Activated CD4-positive, alpha-beta T cell treated with anti-CD3 and anti-CD28 coated beads, Interleukin-2, amount 50 U/mL, for 48 hours (primary cell): ENCODE measurements around the gene THSD4.
"Not testable (repeated sequence)": the region's sequence is repeated elsewhere in the genome, so short reads cannot be mapped to it uniquely, and the experiment has no call there.

Source experiments
- DNase-seq, 2 experiments: peaks; one replicate each; pipeline ENCODE4 v3.0.0-alpha.2; 2020

The THSD4 gene

GRCh38 chr15:71709808-71710418 is 594.6 kb downstream of the THSD4 start:
- DNase-seq = no peak

- no peak for DNase-seq
These were observed 596.9 kb downstream of the THSD4 start for GRCh38 chr15:71712182-71712581.

- DNase-seq = no peak
These were observed 598.0 kb downstream of the THSD4 start for GRCh38 chr15:71713191-71713809.

- DNase-seq = no peak
These were observed 600.6 kb downstream of the THSD4 start for GRCh38 chr15:71715914-71716313.

GRCh38 chr15:71716990-71717389 is 601.7 kb downstream of the THSD4 start:
- no peak for DNase-seq

- DNase-seq = no peak
These were observed 603.0 kb downstream of the THSD4 start for GRCh38 chr15:71718116-71718910.

GRCh38 chr15:71723344-71723743 is 608.1 kb downstream of the THSD4 start:
- no peak for DNase-seq

- not testable (repeated sequence) for DNase-seq
These were observed 610.1 kb downstream of the THSD4 start for GRCh38 chr15:71725207-71725955.

- no peak for DNase-seq
These were observed 613.6 kb downstream of the THSD4 start for GRCh38 chr15:71728881-71729280.

- no peak for DNase-seq
These were observed 614.0 kb downstream of the THSD4 start for GRCh38 chr15:71729319-71729718.

GRCh38 chr15:71730277-71731144 is 615.2 kb downstream of the THSD4 start:
- peak; percentile 20 to 24 for DNase-seq

GRCh38 chr15:71732636-71733035 is 617.4 kb downstream of the THSD4 start:
- DNase-seq = no peak

GRCh38 chr15:71733122-71733521 is 617.9 kb downstream of the THSD4 start:
- DNase-seq = no peak

- DNase-seq = no peak
These were observed 619.6 kb downstream of the THSD4 start for GRCh38 chr15:71734709-71735384.

- no peak for DNase-seq
These were observed 620.1 kb downstream of the THSD4 start for GRCh38 chr15:71735385-71735757.

GRCh38 chr15:71736286-71736947 is 621.1 kb downstream of the THSD4 start:
- no peak for DNase-seq

- no peak for DNase-seq
These were observed 622.5 kb downstream of the THSD4 start for GRCh38 chr15:71737761-71738160.

- DNase-seq = no peak
These were observed 624.1 kb downstream of the THSD4 start for GRCh38 chr15:71739355-71739754.

GRCh38 chr15:71742964-71743363 is 627.7 kb downstream of the THSD4 start:
- DNase-seq = no peak

- DNase-seq = peak; percentile 63 to 66
These were observed 628.7 kb downstream of the THSD4 start for GRCh38 chr15:71743861-71744382.

GRCh38 chr15:71746719-71747118 is 631.4 kb downstream of the THSD4 start:
- DNase-seq = no peak
